Liver (tissue), 9 donors: ENCODE results near the gene KCNIP4. TPM values are rescaled to one million over a fixed set of nuclear protein-coding genes. Genes with fewer than 3 reads are reported as not detected.

Experiments
- DNase-seq: peaks from one replicate; pipeline ENCODE4 v3.0.0-alpha.2; 2017; ENCODE audit warnings: low spot score
- H3K27ac ChIP-seq, 2 donors: one replicate each; pipeline ENCODE4 v1.7.0; 2013; ENCODE audit warnings: inconsistent platforms in 2 of 2, low read length in 2 of 2, control low read depth in 1 of 2, low read depth in 1 of 2, mild to moderate bottlenecking in 1 of 2
- H3K27me3 ChIP-seq, 4 donors: one replicate each; pipeline versions ENCODE4 v1.6.1 to v1.7.0; 2013; ENCODE audit warnings: low read length in 3 of 4, inconsistent platforms in 1 of 4, mild to moderate bottlenecking in 1 of 4, moderate library complexity in 1 of 4; ENCODE audit not compliant: control insufficient read depth in 4 of 4, insufficient read depth in 4 of 4
- H3K36me3 ChIP-seq, 4 donors: one replicate each; pipeline versions ENCODE4 v1.6.1 to v1.7.0; 2013; ENCODE audit warnings: low read length in 3 of 4, mild to moderate bottlenecking in 3 of 4, low read depth in 1 of 4, moderate library complexity in 1 of 4; ENCODE audit not compliant: control insufficient read depth in 4 of 4, insufficient read depth in 3 of 4
- H3K4me1 ChIP-seq, 4 donors: one replicate each; pipeline versions ENCODE4 v1.6.1 to v1.7.0; 2013; ENCODE audit warnings: low read length in 3 of 4, mild to moderate bottlenecking in 3 of 4, moderate library complexity in 1 of 4; ENCODE audit not compliant: control insufficient read depth in 4 of 4, insufficient read depth in 4 of 4
- H3K4me3 ChIP-seq, 3 donors: one replicate each; pipeline versions ENCODE4 v1.6.1 to v1.7.0; 2013; ENCODE audit warnings: low read length in 3 of 3, control low read depth in 1 of 3, low read depth in 1 of 3, mild to moderate bottlenecking in 1 of 3
- H3K9ac ChIP-seq, 2 donors: one replicate each; pipeline ENCODE4 v1.7.0; 2013; ENCODE audit warnings: low read length in 2 of 2, mild to moderate bottlenecking in 2 of 2, moderate library complexity in 2 of 2, control low read depth in 1 of 2, low read depth in 1 of 2
- H3K9me3 ChIP-seq, 4 donors: one replicate each; pipeline versions ENCODE4 v1.6.1 to v1.7.0; 2013; ENCODE audit warnings: low read length in 3 of 4; ENCODE audit not compliant: control insufficient read depth in 4 of 4
- EGR1 ChIP-seq, 2 donors: IDR thresholded peaks; 2 replicates each; pipeline ENCODE4 v1.6.1; 2016 to 2018; ENCODE audit warnings: antibody characterized with exemption in 2 of 2, low read depth in 2 of 2
- FOXA1 ChIP-seq: IDR thresholded peaks from 2 replicates; pipeline ENCODE4 v1.6.1; 2016; ENCODE audit warnings: antibody characterized with exemption
- FOXA2 ChIP-seq: IDR thresholded peaks from 2 replicates; pipeline ENCODE4 v1.6.1; 2016; ENCODE audit warnings: antibody characterized with exemption
- GABPA ChIP-seq, 2 donors: IDR thresholded peaks in 1 of 2; conservative IDR thresholded peaks in 1 of 2; 2 replicates each; pipeline ENCODE4 v1.6.1; 2016; ENCODE audit warnings: antibody characterized with exemption in 2 of 2, mild to moderate bottlenecking in 1 of 2, moderate library complexity in 1 of 2
- HNF4A ChIP-seq, 2 donors: conservative IDR thresholded peaks; 2 replicates each; pipeline ENCODE4 v1.6.1; 2016; ENCODE audit warnings: antibody characterized with exemption in 2 of 2, mild to moderate bottlenecking in 2 of 2
- HNF4G ChIP-seq: IDR thresholded peaks from 2 replicates; pipeline ENCODE4 v1.6.1; 2016; ENCODE audit warnings: antibody characterized with exemption
- NR2F2 ChIP-seq: IDR thresholded peaks from 2 replicates; pipeline ENCODE4 v1.6.1; 2016; ENCODE audit warnings: antibody characterized with exemption
- RAD21 ChIP-seq, 2 donors: IDR thresholded peaks; 2 replicates each; pipeline ENCODE4 v1.6.1; 2016; ENCODE audit warnings: antibody characterized with exemption in 2 of 2, mild to moderate bottlenecking in 2 of 2
- RXRA ChIP-seq, 2 donors: IDR thresholded peaks; 2 replicates each; pipeline ENCODE4 v1.6.1; 2017 to 2018; ENCODE audit warnings: antibody characterized with exemption in 2 of 2, mild to moderate bottlenecking in 1 of 2
- SP1 ChIP-seq: IDR thresholded peaks from 2 replicates; pipeline ENCODE4 v1.6.1; 2018; ENCODE audit warnings: antibody characterized with exemption, mild to moderate bottlenecking
- TAF1 ChIP-seq: conservative IDR thresholded peaks from 2 replicates; pipeline ENCODE4 v1.6.1; 2016; ENCODE audit warnings: antibody characterized with exemption, mild to moderate bottlenecking
- YY1 ChIP-seq: IDR thresholded peaks from 2 replicates; pipeline ENCODE4 v1.6.1; 2016; ENCODE audit warnings: antibody characterized with exemption, mild to moderate bottlenecking
- WGBS: extraction: QIAGEN DNeasy Blood & Tissue Kit; methylation state at CpG from one replicate; pipeline ENCODE4 v1.1.7; 2013; 5-methylcytosine and 5-hydroxymethylcytosine counted together
- polyA plus RNA-seq, 2 donors: library from polyadenylated mRNA; stranded (reverse) in 1 of 2; unstranded in 1 of 2; fragments of 200-250 nt in 1 of 2; fragments of >200 nt in 1 of 2; fragmentation: Nextera tagmentation in 1 of 2; extraction: Ambion mirVana in 1 of 2; gene quantifications; one replicate each; pipeline versions ENCODE4 v1.2.1 to v1.2.3, GENCODE V29; 2013 to 2015
- total RNA-seq, 2 donors: library from RNA; depleted of rRNA; stranded (reverse); fragments of >200 nt; gene quantifications; one replicate each; pipeline ENCODE4 v1.2.3, GENCODE V29; 2014
- TF ChIP-seq, protein P1 (sequence below): IDR thresholded peaks from 2 replicates; pipeline ENCODE4 v1.6.1; 2016; ENCODE audit warnings: antibody characterized with exemption
- TF ChIP-seq, protein P2 (sequence below): IDR thresholded peaks from 2 replicates; pipeline ENCODE4 v1.6.1; 2016; ENCODE audit warnings: antibody characterized with exemption
- TF ChIP-seq, protein P3 (sequence below): IDR thresholded peaks from 2 replicates; pipeline ENCODE4 v1.6.1; 2016; ENCODE audit warnings: antibody characterized with exemption
- TF ChIP-seq, protein P4 (sequence below): fragments of 150-350 bp; IDR thresholded peaks from 2 replicates; pipeline ENCODE4 v1.5.1; 2017; ENCODE audit warnings: improper control_type of control experiment, low read depth, low read length; ENCODE audit not compliant: missing input control
- TF ChIP-seq, protein P5 (sequence below): IDR thresholded peaks from 2 replicates; pipeline ENCODE4 v1.6.1; 2016; ENCODE audit warnings: antibody characterized with exemption, mild to moderate bottlenecking
- donor health status: healthy.
- donor health status: healthy.
- donor health status: healthy.
- donor health status: healthy.
- donor health status: healthy.

Gene KCNIP4
- total and polyA plus RNA-seq, 4 donors, result 0.08 to 0.14 TPM; not detected in 2

DNA sequence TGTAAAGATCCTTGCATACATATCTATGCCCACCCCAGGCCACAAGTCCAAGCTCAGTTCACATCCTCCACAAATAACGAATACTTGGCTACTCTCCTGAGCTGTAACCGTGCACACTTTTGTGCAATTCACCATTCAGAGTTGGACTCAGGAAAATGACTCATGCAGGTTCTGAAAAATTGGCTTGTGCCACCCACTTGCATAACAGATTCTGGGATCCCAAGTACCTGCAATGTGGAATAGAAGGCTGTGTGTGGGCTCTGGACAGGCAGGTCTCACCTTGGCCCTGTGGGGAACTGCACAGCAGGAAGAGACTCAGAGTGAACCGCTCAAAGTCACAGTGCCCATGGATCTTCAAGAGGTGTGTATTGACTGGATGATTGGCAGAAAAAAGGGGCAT, 745.6 kb downstream of the KCNIP4 start:
- 80% methylated on average over 3 of the region's 3 CpGs for WGBS
- TF ChIP-seq EGR1 (IDR thresholded peaks at IDR 0.05; ENCODE audit: low read depth in 2 of 2) (no peak), YY1 (no peak), HNF4G (no peak), FOXA1 (no peak), SP1 (no peak), RAD21 (IDR thresholded peaks at IDR 0.05) (no peak), TAF1 (no peak), RXRA (IDR thresholded peaks at IDR 0.05) (no peak), FOXA2 (no peak), GABPA (IDR thresholded peaks at IDR 0.05 in 1 of 2, conservative IDR thresholded peaks at IDR 0.05 in 1 of 2) (no peak)
- TF ChIP-seq, protein P1, sequence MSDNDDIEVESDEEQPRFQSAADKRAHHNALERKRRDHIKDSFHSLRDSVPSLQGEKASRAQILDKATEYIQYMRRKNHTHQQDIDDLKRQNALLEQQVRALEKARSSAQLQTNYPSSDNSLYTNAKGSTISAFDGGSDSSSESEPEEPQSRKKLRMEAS, result no peak
- TF ChIP-seq, protein P2, sequence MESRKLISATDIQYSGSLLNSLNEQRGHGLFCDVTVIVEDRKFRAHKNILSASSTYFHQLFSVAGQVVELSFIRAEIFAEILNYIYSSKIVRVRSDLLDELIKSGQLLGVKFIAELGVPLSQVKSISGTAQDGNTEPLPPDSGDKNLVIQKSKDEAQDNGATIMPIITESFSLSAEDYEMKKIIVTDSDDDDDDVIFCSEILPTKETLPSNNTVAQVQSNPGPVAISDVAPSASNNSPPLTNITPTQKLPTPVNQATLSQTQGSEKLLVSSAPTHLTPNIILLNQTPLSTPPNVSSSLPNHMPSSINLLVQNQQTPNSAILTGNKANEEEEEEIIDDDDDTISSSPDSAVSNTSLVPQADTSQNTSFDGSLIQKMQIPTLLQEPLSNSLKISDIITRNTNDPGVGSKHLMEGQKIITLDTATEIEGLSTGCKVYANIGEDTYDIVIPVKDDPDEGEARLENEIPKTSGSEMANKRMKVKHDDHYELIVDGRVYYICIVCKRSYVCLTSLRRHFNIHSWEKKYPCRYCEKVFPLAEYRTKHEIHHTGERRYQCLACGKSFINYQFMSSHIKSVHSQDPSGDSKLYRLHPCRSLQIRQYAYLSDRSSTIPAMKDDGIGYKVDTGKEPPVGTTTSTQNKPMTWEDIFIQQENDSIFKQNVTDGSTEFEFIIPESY, result no peak
- TF ChIP-seq, protein P3, sequence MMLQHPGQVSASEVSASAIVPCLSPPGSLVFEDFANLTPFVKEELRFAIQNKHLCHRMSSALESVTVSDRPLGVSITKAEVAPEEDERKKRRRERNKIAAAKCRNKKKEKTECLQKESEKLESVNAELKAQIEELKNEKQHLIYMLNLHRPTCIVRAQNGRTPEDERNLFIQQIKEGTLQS, result no peak
- TF ChIP-seq, protein P4, sequence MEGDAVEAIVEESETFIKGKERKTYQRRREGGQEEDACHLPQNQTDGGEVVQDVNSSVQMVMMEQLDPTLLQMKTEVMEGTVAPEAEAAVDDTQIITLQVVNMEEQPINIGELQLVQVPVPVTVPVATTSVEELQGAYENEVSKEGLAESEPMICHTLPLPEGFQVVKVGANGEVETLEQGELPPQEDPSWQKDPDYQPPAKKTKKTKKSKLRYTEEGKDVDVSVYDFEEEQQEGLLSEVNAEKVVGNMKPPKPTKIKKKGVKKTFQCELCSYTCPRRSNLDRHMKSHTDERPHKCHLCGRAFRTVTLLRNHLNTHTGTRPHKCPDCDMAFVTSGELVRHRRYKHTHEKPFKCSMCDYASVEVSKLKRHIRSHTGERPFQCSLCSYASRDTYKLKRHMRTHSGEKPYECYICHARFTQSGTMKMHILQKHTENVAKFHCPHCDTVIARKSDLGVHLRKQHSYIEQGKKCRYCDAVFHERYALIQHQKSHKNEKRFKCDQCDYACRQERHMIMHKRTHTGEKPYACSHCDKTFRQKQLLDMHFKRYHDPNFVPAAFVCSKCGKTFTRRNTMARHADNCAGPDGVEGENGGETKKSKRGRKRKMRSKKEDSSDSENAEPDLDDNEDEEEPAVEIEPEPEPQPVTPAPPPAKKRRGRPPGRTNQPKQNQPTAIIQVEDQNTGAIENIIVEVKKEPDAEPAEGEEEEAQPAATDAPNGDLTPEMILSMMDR, result no peak
- TF ChIP-seq, protein P5, sequence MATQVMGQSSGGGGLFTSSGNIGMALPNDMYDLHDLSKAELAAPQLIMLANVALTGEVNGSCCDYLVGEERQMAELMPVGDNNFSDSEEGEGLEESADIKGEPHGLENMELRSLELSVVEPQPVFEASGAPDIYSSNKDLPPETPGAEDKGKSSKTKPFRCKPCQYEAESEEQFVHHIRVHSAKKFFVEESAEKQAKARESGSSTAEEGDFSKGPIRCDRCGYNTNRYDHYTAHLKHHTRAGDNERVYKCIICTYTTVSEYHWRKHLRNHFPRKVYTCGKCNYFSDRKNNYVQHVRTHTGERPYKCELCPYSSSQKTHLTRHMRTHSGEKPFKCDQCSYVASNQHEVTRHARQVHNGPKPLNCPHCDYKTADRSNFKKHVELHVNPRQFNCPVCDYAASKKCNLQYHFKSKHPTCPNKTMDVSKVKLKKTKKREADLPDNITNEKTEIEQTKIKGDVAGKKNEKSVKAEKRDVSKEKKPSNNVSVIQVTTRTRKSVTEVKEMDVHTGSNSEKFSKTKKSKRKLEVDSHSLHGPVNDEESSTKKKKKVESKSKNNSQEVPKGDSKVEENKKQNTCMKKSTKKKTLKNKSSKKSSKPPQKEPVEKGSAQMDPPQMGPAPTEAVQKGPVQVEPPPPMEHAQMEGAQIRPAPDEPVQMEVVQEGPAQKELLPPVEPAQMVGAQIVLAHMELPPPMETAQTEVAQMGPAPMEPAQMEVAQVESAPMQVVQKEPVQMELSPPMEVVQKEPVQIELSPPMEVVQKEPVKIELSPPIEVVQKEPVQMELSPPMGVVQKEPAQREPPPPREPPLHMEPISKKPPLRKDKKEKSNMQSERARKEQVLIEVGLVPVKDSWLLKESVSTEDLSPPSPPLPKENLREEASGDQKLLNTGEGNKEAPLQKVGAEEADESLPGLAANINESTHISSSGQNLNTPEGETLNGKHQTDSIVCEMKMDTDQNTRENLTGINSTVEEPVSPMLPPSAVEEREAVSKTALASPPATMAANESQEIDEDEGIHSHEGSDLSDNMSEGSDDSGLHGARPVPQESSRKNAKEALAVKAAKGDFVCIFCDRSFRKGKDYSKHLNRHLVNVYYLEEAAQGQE, result no peak
- Histone ChIP-seq H3K27ac (no peak overlapping the region), H3K27me3 (no peaks in the 10 kb centered on the region), H3K4me1 (no peaks in the 10 kb centered on the region), H3K4me3 (no peak overlapping the region), H3K36me3 (no peaks in the 10 kb centered on the region), H3K9ac (no peak overlapping the region), H3K9me3 (no peaks in the 10 kb centered on the region)
- DNase-seq, result no peak

DNA sequence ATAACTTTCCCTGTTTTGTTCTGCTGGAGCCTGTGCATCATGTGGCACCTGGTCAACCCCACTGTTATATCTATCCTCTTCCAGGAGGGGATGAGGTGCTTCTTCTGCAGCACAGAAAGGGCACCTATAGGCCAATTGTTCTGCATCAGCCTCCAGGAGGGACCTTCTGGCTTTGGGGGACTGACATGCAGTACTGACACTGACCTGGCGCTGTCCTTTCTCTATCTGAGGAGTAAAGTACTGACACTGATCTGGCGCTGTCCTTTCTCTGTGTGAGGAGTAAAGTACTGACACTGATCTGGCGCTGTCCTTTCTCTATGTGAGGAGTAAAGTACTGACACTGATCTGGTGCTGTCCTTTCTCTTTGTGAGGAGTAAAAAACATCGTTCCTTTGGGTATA, 749.9 kb downstream of the KCNIP4 start:
- Histone ChIP-seq H3K9me3 (no peaks in the 10 kb centered on the region), H3K36me3 (no peaks in the 10 kb centered on the region), H3K4me3 (no peak overlapping the region), H3K27me3 (no peaks in the 10 kb centered on the region), H3K4me1 (no peaks in the 10 kb centered on the region), H3K27ac (no peak overlapping the region), H3K9ac (no peak overlapping the region)
- DNase-seq, result no peak
- 86% methylated on average over 4 of the region's 4 CpGs for WGBS
- TF ChIP-seq GABPA (IDR thresholded peaks at IDR 0.05 in 1 of 2, conservative IDR thresholded peaks at IDR 0.05 in 1 of 2) (no peak), RAD21 (IDR thresholded peaks at IDR 0.05) (no peak), FOXA1 (no peak), HNF4A (conservative IDR thresholded peaks at IDR 0.05) (no peak), EGR1 (IDR thresholded peaks at IDR 0.05; ENCODE audit: low read depth in 2 of 2) (no peak), SP1 (no peak), NR2F2 (no peak)
- TF ChIP-seq, protein P4, result no peak
- TF ChIP-seq, protein P3, result no peak
